ENCODE results near the gene FRYL. TPM values are rescaled to one million over a fixed set of nuclear protein-coding genes. Genes with fewer than 3 reads are reported as not detected.

FRYL gene
- total and polyA plus RNA-seq, 2 of the 13 experiments (the other 11 are each of a cell fraction or from before 2014, with no cell fraction given): 9.7 to 19.6 TPM

DNA sequence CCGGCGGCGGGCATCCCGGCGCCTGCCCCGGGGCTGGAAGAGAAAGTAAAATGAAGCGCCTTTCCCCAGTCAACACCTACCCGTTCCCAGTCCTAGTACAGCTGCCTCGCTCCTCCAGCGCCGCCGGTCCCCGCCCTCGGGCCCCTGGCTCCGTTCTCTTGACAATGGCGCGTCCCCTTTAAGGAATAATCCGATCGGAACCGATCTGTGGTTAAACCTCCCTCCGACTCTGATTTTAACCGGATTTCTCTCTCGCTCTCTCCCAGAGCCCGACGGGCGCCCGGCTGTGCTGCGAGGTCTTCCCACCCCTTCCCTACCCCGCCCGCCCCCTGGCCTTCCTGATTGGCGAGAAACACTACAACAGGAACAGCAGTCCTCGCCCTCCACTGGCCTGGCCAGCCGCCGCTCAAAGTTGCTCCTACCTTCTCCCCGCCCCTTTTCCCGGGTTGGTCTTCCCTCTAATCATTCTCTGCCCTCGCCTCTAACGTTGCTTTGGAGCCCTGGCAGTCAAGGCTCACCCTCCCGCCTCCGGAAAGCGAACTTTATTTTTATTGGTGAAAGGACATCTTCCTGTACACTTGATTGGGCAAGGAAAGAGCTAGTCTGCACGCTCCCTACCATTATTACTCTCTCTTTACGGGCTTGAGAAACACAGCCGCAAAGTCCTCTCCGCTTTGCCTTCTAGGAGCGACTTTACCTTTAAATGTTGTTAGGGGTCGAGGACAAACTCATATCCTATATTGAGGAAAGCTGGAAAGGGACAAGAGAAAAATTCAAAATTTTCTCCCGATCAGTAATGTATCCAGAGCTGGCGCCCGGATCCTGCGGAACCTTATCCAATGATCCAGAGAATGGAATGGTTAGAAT lies at the start of gene FRYL (continued):
- TF ChIP-seq, protein P1, sequence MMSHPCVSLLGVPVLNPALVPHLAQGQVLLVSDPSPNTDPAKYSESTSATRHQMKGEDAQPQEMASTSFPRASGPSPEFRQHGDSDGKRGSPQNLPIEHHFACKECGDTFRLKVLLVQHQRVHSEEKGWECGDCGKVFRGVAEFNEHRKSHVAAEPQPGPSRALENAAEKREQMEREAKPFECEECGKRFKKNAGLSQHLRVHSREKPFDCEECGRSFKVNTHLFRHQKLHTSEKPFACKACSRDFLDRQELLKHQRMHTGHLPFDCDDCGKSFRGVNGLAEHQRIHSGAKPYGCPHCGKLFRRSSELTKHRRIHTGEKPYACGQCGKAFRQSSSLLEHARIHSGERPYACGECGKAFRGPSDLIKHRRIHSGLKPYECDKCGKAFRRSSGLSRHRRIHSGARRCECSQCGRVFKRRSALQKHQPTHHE (CRISPR knock-in tag; IDR thresholded peaks at IDR 0.05; ENCODE audit: borderline replicate concordance): no peak
- no peak for TF ChIP-seq MIER2 (CRISPR knock-in tag; IDR thresholded peaks at IDR 0.05)
- TF ChIP-seq ZNF350 (CRISPR knock-in tag; IDR thresholded peaks at IDR 0.05; ENCODE audit: borderline replicate concordance, low read depth): no peak
- TF ChIP-seq, protein P2, sequence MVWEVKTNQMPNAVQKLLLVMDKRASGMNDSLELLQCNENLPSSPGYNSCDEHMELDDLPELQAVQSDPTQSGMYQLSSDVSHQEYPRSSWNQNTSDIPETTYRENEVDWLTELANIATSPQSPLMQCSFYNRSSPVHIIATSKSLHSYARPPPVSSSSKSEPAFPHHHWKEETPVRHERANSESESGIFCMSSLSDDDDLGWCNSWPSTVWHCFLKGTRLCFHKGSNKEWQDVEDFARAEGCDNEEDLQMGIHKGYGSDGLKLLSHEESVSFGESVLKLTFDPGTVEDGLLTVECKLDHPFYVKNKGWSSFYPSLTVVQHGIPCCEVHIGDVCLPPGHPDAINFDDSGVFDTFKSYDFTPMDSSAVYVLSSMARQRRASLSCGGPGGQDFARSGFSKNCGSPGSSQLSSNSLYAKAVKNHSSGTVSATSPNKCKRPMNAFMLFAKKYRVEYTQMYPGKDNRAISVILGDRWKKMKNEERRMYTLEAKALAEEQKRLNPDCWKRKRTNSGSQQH (CRISPR knock-in tag; IDR thresholded peaks at IDR 0.05; ENCODE audit: low read depth): peak; percentile 55; the same call in 1 of the 2 replicates
- 0 out of 2 replicates have a peak, but pooled peaks have one; percentile 26 for TF ChIP-seq ZNF652 (CRISPR knock-in tag; IDR thresholded peaks at IDR 0.05; ENCODE audit: borderline replicate concordance, low read depth)
- peak; percentile 85 for TF ChIP-seq POLR2G (IDR thresholded peaks at IDR 0.05; ENCODE audit: low read depth, low read length)
- TF ChIP-seq ZNF460 (CRISPR knock-in tag; IDR thresholded peaks at IDR 0.05; ENCODE audit: borderline replicate concordance): no peak
- TF ChIP-seq HES4 (CRISPR knock-in tag; IDR thresholded peaks at IDR 0.05; ENCODE audit: borderline replicate concordance): no peak
- TF ChIP-seq, protein P3, sequence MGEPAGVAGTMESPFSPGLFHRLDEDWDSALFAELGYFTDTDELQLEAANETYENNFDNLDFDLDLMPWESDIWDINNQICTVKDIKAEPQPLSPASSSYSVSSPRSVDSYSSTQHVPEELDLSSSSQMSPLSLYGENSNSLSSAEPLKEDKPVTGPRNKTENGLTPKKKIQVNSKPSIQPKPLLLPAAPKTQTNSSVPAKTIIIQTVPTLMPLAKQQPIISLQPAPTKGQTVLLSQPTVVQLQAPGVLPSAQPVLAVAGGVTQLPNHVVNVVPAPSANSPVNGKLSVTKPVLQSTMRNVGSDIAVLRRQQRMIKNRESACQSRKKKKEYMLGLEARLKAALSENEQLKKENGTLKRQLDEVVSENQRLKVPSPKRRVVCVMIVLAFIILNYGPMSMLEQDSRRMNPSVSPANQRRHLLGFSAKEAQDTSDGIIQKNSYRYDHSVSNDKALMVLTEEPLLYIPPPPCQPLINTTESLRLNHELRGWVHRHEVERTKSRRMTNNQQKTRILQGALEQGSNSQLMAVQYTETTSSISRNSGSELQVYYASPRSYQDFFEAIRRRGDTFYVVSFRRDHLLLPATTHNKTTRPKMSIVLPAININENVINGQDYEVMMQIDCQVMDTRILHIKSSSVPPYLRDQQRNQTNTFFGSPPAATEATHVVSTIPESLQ (CRISPR knock-in tag; conservative IDR thresholded peaks at IDR 0.05): no peak
- no peak for TF ChIP-seq MTA1 (CRISPR knock-in tag; IDR thresholded peaks at IDR 0.05; ENCODE audit: borderline replicate concordance)
- TF ChIP-seq SP5 (CRISPR knock-in tag; IDR thresholded peaks at IDR 0.05; ENCODE audit: borderline replicate concordance, low read depth): no peak
- TF ChIP-seq ZNF317 (CRISPR knock-in tag; IDR thresholded peaks at IDR 0.05): no peak
- TF ChIP-seq, protein P4, sequence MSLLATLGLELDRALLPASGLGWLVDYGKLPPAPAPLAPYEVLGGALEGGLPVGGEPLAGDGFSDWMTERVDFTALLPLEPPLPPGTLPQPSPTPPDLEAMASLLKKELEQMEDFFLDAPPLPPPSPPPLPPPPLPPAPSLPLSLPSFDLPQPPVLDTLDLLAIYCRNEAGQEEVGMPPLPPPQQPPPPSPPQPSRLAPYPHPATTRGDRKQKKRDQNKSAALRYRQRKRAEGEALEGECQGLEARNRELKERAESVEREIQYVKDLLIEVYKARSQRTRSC (CRISPR knock-in tag; IDR thresholded peaks at IDR 0.05; ENCODE audit: low read depth): no peak
- no peak for TF ChIP-seq ZNF776 (CRISPR knock-in tag; IDR thresholded peaks at IDR 0.05)
- no peak for TF ChIP-seq NR3C1 (CRISPR knock-in tag; IDR thresholded peaks at IDR 0.05)
- TF ChIP-seq, protein P5, sequence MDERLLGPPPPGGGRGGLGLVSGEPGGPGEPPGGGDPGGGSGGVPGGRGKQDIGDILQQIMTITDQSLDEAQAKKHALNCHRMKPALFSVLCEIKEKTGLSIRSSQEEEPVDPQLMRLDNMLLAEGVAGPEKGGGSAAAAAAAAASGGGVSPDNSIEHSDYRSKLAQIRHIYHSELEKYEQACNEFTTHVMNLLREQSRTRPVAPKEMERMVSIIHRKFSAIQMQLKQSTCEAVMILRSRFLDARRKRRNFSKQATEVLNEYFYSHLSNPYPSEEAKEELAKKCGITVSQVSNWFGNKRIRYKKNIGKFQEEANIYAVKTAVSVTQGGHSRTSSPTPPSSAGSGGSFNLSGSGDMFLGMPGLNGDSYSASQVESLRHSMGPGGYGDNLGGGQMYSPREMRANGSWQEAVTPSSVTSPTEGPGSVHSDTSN (CRISPR knock-in tag; IDR thresholded peaks at IDR 0.05): peak; percentile 98
- peak; percentile 77 for TF ChIP-seq CREB1 (IDR thresholded peaks at IDR 0.05)
- peak; percentile 89 for TF ChIP-seq CREB1 (CRISPR knock-in tag; IDR thresholded peaks at IDR 0.05)

Measured in HepG2 (cell line).